ENCODE results near the gene HTT. TPM values are rescaled to one million over a fixed set of nuclear protein-coding genes. Genes with fewer than 3 reads are reported as not detected.

Gene HTT
- total and polyA plus RNA-seq, 2 of the 13 experiments (the other 11 are each of a cell fraction or from before 2014, with no cell fraction given) = 17.5 to 19.5 TPM

DNA sequence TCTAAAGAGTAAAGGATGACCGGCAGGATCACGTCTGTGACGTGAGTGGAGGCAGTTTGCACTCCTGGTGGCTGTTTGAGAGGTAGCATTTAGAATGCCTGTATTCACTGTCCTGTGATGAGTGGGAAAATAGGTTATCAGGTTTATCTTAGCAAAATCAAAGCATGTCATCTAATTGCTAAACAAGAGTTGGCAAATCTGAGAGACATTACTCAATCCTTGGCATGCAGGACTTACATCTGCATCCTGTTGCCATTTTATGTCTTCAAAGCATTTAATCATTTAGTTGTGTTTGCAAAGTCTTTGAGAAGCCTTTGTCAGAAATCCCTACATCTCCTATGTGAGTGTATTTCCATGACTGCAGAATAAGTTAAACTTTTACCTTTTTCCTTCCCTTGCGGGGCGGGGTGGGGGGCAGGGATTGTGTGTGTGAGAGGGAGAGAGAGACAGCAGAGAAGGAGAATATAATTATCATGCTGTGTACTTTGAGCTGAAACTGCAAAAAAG is 133.1 kb downstream of the HTT start (continued):
- TF ChIP-seq, protein P1, sequence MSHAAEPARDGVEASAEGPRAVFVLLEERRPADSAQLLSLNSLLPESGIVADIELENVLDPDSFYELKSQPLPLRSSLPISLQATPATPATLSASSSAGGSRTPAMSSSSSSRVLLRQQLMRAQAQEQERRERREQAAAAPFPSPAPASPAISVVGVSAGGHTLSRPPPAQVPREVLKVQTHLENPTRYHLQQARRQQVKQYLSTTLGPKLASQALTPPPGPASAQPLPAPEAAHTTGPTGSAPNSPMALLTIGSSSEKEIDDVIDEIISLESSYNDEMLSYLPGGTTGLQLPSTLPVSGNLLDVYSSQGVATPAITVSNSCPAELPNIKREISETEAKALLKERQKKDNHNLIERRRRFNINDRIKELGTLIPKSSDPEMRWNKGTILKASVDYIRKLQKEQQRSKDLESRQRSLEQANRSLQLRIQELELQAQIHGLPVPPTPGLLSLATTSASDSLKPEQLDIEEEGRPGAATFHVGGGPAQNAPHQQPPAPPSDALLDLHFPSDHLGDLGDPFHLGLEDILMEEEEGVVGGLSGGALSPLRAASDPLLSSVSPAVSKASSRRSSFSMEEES (CRISPR knock-in tag; IDR thresholded peaks at IDR 0.05) = peak; percentile 26; the same call in 1 of the 2 replicates
- TF ChIP-seq, protein P2, sequence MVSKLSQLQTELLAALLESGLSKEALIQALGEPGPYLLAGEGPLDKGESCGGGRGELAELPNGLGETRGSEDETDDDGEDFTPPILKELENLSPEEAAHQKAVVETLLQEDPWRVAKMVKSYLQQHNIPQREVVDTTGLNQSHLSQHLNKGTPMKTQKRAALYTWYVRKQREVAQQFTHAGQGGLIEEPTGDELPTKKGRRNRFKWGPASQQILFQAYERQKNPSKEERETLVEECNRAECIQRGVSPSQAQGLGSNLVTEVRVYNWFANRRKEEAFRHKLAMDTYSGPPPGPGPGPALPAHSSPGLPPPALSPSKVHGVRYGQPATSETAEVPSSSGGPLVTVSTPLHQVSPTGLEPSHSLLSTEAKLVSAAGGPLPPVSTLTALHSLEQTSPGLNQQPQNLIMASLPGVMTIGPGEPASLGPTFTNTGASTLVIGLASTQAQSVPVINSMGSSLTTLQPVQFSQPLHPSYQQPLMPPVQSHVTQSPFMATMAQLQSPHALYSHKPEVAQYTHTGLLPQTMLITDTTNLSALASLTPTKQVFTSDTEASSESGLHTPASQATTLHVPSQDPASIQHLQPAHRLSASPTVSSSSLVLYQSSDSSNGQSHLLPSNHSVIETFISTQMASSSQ (IDR thresholded peaks at IDR 0.05; ENCODE audit: low read depth) = peak; percentile 87
- TF ChIP-seq, protein P2 (CRISPR knock-in tag; IDR thresholded peaks at IDR 0.05; ENCODE audit: borderline replicate concordance) = peak; percentile 63; the same call in 1 of the 2 replicates
- TF ChIP-seq PATZ1 (CRISPR knock-in tag; IDR thresholded peaks at IDR 0.05) = peak; percentile 81
- no peak for TF ChIP-seq ZNF446 (CRISPR knock-in tag; IDR thresholded peaks at IDR 0.05)
- TF ChIP-seq ZNF24 (IDR thresholded peaks at IDR 0.05) = no peak
- TF ChIP-seq NKX3-1 (CRISPR knock-in tag; IDR thresholded peaks at IDR 0.05) = 0 out of 2 replicates have a peak, but pooled peaks have one; percentile 42
- TF ChIP-seq ZNF124 (CRISPR knock-in tag; IDR thresholded peaks at IDR 0.05) = 0 out of 2 replicates have a peak, but pooled peaks have one; percentile 24
- no peak for TF ChIP-seq JUND (CRISPR knock-in tag; IDR thresholded peaks at IDR 0.05)
- 0 out of 2 replicates have a peak, but pooled peaks have one; percentile 26 for TF ChIP-seq CTCF (CRISPR knock-in tag; IDR thresholded peaks at IDR 0.05)
- peak; percentile 86 for TF ChIP-seq MED1 (CRISPR knock-in tag; IDR thresholded peaks at IDR 0.05)
- TF ChIP-seq, protein P3, sequence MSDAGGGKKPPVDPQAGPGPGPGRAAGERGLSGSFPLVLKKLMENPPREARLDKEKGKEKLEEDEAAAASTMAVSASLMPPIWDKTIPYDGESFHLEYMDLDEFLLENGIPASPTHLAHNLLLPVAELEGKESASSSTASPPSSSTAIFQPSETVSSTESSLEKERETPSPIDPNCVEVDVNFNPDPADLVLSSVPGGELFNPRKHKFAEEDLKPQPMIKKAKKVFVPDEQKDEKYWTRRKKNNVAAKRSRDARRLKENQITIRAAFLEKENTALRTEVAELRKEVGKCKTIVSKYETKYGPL (CRISPR knock-in tag; IDR thresholded peaks at IDR 0.05) = no peak
- TF ChIP-seq MATR3 (CRISPR knock-in tag; IDR thresholded peaks at IDR 0.05) = no peak
- TF ChIP-seq PRPF4 (IDR thresholded peaks at IDR 0.05; ENCODE audit: low read depth, low read length, poor library complexity, severe bottlenecking) = no peak
- no peak for TF ChIP-seq BRD4 (CRISPR knock-in tag; IDR thresholded peaks at IDR 0.05)
- TF ChIP-seq, protein P4, sequence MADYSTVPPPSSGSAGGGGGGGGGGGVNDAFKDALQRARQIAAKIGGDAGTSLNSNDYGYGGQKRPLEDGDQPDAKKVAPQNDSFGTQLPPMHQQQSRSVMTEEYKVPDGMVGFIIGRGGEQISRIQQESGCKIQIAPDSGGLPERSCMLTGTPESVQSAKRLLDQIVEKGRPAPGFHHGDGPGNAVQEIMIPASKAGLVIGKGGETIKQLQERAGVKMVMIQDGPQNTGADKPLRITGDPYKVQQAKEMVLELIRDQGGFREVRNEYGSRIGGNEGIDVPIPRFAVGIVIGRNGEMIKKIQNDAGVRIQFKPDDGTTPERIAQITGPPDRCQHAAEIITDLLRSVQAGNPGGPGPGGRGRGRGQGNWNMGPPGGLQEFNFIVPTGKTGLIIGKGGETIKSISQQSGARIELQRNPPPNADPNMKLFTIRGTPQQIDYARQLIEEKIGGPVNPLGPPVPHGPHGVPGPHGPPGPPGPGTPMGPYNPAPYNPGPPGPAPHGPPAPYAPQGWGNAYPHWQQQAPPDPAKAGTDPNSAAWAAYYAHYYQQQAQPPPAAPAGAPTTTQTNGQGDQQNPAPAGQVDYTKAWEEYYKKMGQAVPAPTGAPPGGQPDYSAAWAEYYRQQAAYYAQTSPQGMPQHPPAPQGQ (CRISPR knock-in tag; IDR thresholded peaks at IDR 0.05; ENCODE audit: borderline replicate concordance) = no peak

Measured in HepG2 (cell line).